ENCODE measurements around the gene SAMD3.
"Not testable (repeated sequence)": the region's sequence is repeated elsewhere in the genome, so short reads cannot be mapped to it uniquely, and the experiment has no call there.

The SAMD3 gene

DNA sequence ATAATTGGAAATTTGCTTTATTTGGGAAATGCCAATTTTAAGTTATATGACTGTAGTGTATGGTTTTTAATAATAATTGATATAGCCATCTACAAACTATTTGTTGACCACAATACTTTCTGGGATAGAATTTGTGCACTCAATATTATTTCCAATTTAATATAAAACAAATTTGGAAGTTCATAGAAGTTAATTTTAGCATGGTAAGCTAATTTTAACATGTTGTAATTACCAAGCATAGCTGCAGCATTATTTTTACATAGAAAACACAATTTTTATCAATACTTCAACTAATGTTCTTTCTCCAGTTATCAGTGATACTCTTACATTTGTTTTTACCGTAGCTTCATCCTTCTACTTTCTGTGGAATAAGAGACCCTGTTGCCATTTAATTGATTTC lies 103.5 kb downstream of the SAMD3 start:
- H3K4me2 ChIP-seq (ENCODE audit: low read length) = no peak overlapping the region
- no peak overlapping the region for H3K9ac ChIP-seq (ENCODE audit: low read depth, low read length)
- H3K9me3 ChIP-seq (replicated peaks; ENCODE audit: low read length) = no peaks in the 10 kb centered on the region
- H3K4me1 ChIP-seq (ENCODE audit: control insufficient read depth, insufficient read depth, low read length) = no peaks in the 10 kb centered on the region
- no peak overlapping the region for H3K4me3 ChIP-seq (ENCODE audit: low read length)
- H3K36me3 ChIP-seq (ENCODE audit: insufficient read depth, low read length) = no peaks in the 10 kb centered on the region
- no peaks in the 10 kb centered on the region for H3K27me3 ChIP-seq (ENCODE audit: control insufficient read depth, insufficient read depth, low read length)

DNA sequence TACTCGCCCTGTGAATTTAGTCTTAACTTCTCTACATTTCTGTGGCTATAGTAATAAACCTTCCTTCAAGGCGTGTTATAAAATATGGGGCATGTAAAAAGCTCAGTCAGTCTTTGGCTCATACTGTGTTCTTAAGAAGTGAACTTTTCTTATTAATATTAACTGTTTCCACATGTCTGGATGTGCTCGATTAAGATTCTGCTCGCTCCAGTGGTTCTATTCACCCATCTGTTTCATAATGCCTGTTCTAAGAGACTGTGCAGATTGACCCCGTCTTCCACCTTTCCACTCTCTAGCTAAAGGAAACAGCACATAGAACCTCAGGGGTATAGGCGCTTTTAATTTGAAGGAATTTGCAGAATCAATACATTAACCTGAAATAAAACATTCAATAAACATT lies 104.5 kb downstream of the SAMD3 start:
- Histone ChIP-seq H3K4me1 (ENCODE audit: control insufficient read depth, insufficient read depth, low read length) (no peaks in the 10 kb centered on the region), H3K27me3 (ENCODE audit: control insufficient read depth, insufficient read depth, low read length) (no peaks in the 10 kb centered on the region), H3K9me3 (replicated peaks; ENCODE audit: low read length) (no peaks in the 10 kb centered on the region), H3K4me3 (ENCODE audit: low read length) (no peak overlapping the region), H3K4me2 (ENCODE audit: low read length) (no peak overlapping the region), H3K9ac (ENCODE audit: low read depth, low read length) (no peak overlapping the region), H3K36me3 (ENCODE audit: insufficient read depth, low read length) (no peaks in the 10 kb centered on the region)

GRCh38 chr6:130117187-130117701 lies 105.5 kb downstream of the SAMD3 start:
- H3K9me3 ChIP-seq (replicated peaks; ENCODE audit: low read length); H3K4me2 ChIP-seq (ENCODE audit: low read length); H3K4me1 ChIP-seq (ENCODE audit: control insufficient read depth, insufficient read depth, low read length); H3K27me3 ChIP-seq (ENCODE audit: control insufficient read depth, insufficient read depth, low read length); H3K36me3 ChIP-seq (ENCODE audit: insufficient read depth, low read length); H3K9ac ChIP-seq (ENCODE audit: low read depth, low read length); H3K4me3 ChIP-seq (ENCODE audit: low read length): not testable (repeated sequence)

GRCh38 chr6:130116273-130116672 lies 106.5 kb downstream of the SAMD3 start:
- Histone ChIP-seq H3K9ac (ENCODE audit: low read depth, low read length) (no peak overlapping the region), H3K4me1 (ENCODE audit: control insufficient read depth, insufficient read depth, low read length) (no peaks in the 10 kb centered on the region), H3K4me3 (ENCODE audit: low read length) (no peak overlapping the region), H3K4me2 (ENCODE audit: low read length) (no peak overlapping the region), H3K9me3 (replicated peaks; ENCODE audit: low read length) (no peaks in the 10 kb centered on the region), H3K36me3 (ENCODE audit: insufficient read depth, low read length) (no peaks in the 10 kb centered on the region), H3K27me3 (ENCODE audit: control insufficient read depth, insufficient read depth, low read length) (no peaks in the 10 kb centered on the region)

GRCh38 chr6:130115036-130115435 lies 107.7 kb downstream of the SAMD3 start:
- H3K4me3 ChIP-seq (ENCODE audit: low read length) = no peak overlapping the region
- no peaks in the 10 kb centered on the region for H3K9me3 ChIP-seq (replicated peaks; ENCODE audit: low read length)
- H3K9ac ChIP-seq (ENCODE audit: low read depth, low read length) = no peak overlapping the region
- no peaks in the 10 kb centered on the region for H3K27me3 ChIP-seq (ENCODE audit: control insufficient read depth, insufficient read depth, low read length)
- no peaks in the 10 kb centered on the region for H3K4me1 ChIP-seq (ENCODE audit: control insufficient read depth, insufficient read depth, low read length)
- no peaks in the 10 kb centered on the region for H3K36me3 ChIP-seq (ENCODE audit: insufficient read depth, low read length)
- H3K4me2 ChIP-seq (ENCODE audit: low read length) = no peak overlapping the region

GRCh38 chr6:130113201-130113710 lies 109.5 kb downstream of the SAMD3 start:
- H3K4me2 ChIP-seq (ENCODE audit: low read length) = no peak overlapping the region
- no peak overlapping the region for H3K9ac ChIP-seq (ENCODE audit: low read depth, low read length)
- H3K36me3 ChIP-seq (ENCODE audit: insufficient read depth, low read length) = no peaks in the 10 kb centered on the region
- no peaks in the 10 kb centered on the region for H3K4me1 ChIP-seq (ENCODE audit: control insufficient read depth, insufficient read depth, low read length)
- no peaks in the 10 kb centered on the region for H3K9me3 ChIP-seq (replicated peaks; ENCODE audit: low read length)
- H3K4me3 ChIP-seq (ENCODE audit: low read length) = no peak overlapping the region
- H3K27me3 ChIP-seq (ENCODE audit: control insufficient read depth, insufficient read depth, low read length) = no peaks in the 10 kb centered on the region

- Histone ChIP-seq H3K4me3 (ENCODE audit: low read length) (no peak overlapping the region), H3K9me3 (replicated peaks; ENCODE audit: low read length) (no peaks in the 10 kb centered on the region), H3K4me1 (ENCODE audit: control insufficient read depth, insufficient read depth, low read length) (no peaks in the 10 kb centered on the region), H3K4me2 (ENCODE audit: low read length) (no peak overlapping the region), H3K27me3 (ENCODE audit: control insufficient read depth, insufficient read depth, low read length) (no peaks in the 10 kb centered on the region), H3K9ac (ENCODE audit: low read depth, low read length) (no peak overlapping the region), H3K36me3 (ENCODE audit: insufficient read depth, low read length) (no peaks in the 10 kb centered on the region)
Observed at GRCh38 chr6:130111031-130111430, 111.7 kb downstream of the SAMD3 start.

GRCh38 chr6:130107710-130108109 lies 115.0 kb downstream of the SAMD3 start:
- Histone ChIP-seq H3K9me3 (replicated peaks; ENCODE audit: low read length) (no peaks in the 10 kb centered on the region), H3K4me2 (ENCODE audit: low read length) (no peak overlapping the region)

DNA sequence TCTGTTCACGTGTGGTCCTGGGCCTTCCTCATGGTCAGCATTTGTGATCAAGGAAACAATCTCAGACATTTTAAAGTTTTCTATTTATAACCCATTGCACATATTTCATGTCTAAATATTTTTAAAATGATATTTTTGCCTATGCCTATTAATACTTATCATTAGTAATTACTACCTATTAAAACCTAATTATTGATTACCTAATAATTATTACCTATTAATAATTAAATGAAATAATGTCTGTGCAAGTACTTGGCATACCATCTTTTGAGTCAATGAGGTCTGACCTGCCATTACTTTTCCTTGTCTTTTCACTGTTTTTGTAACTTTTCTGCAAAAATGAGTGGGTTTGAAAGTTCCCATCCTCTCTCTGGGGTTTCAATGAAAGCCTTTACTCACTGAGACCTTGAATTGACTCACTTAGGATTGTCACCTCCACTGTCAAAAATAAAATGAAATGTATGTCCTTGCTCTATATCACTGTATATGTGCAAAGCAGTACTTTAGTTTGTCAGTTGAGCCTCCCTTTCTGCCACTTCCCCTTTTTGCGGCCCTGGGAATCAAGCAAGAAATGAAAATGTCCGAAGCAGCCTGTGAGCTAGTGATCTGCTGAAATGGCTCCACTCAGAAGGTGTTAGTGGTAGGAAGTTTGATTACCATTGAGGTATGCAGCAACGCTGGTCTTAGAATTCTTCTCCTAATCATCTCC lies 116.6 kb downstream of the SAMD3 start:
- H3K9me3 ChIP-seq (replicated peaks; ENCODE audit: low read length) = no peaks in the 10 kb centered on the region
- H3K27me3 ChIP-seq (ENCODE audit: control insufficient read depth, insufficient read depth, low read length) = no peaks in the 10 kb centered on the region
- no peaks in the 10 kb centered on the region for H3K4me1 ChIP-seq (ENCODE audit: control insufficient read depth, insufficient read depth, low read length)
- H3K4me3 ChIP-seq (ENCODE audit: low read length) = no peak overlapping the region
- no peaks in the 10 kb centered on the region for H3K36me3 ChIP-seq (ENCODE audit: insufficient read depth, low read length)
- H3K9ac ChIP-seq (ENCODE audit: low read depth, low read length) = no peak overlapping the region
- no peak overlapping the region for H3K4me2 ChIP-seq (ENCODE audit: low read length)

More at GRCh38 chr6:130107710-130108109, 115.0 kb downstream of the SAMD3 start:
- H3K36me3 ChIP-seq (ENCODE audit: insufficient read depth, low read length) = no peaks in the 10 kb centered on the region
- no peak overlapping the region for H3K4me3 ChIP-seq (ENCODE audit: low read length)
- no peaks in the 10 kb centered on the region for H3K27me3 ChIP-seq (ENCODE audit: control insufficient read depth, insufficient read depth, low read length)
- H3K9ac ChIP-seq (ENCODE audit: low read depth, low read length) = no peak overlapping the region
- no peaks in the 10 kb centered on the region for H3K4me1 ChIP-seq (ENCODE audit: control insufficient read depth, insufficient read depth, low read length)

DNA sequence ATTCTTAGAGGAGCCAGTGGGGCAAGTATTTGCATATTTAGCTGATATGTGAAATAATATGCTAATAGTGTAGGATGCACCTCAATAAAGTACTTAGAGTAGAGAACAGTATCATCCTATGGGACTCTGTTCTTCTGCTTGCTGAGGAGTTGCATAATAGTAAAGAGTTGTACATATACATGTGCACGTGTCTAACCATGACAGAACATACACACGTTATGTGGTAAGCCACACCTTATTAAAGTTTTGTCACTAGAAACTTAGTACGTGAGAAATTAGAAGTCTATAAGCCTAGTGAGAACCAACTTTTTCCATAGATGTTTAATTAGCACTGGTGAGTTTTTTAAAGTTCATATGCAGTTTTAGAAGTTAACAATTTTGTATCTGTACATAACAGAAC lies 123.6 kb downstream of the SAMD3 start:
- no peaks in the 10 kb centered on the region for H3K4me1 ChIP-seq (ENCODE audit: control insufficient read depth, insufficient read depth, low read length)
- H3K9me3 ChIP-seq (replicated peaks; ENCODE audit: low read length) = no peaks in the 10 kb centered on the region
- no peaks in the 10 kb centered on the region for H3K27me3 ChIP-seq (ENCODE audit: control insufficient read depth, insufficient read depth, low read length)
- no peak overlapping the region for H3K4me2 ChIP-seq (ENCODE audit: low read length)
- H3K9ac ChIP-seq (ENCODE audit: low read depth, low read length) = no peak overlapping the region
- no peaks in the 10 kb centered on the region for H3K36me3 ChIP-seq (ENCODE audit: insufficient read depth, low read length)
- no peak overlapping the region for H3K4me3 ChIP-seq (ENCODE audit: low read length)

- H3K4me3 ChIP-seq (ENCODE audit: low read length) = no peak overlapping the region
- no peak overlapping the region for H3K9ac ChIP-seq (ENCODE audit: low read depth, low read length)
- peaks cover 3% of the 10 kb centered on the region for H3K36me3 ChIP-seq (ENCODE audit: insufficient read depth, low read length)
Observed at GRCh38 chr6:130098317-130098716, 124.4 kb downstream of the SAMD3 start.

More at GRCh38 chr6:130098317-130098716, 124.4 kb downstream of the SAMD3 start:
- no peaks in the 10 kb centered on the region for H3K9me3 ChIP-seq (replicated peaks; ENCODE audit: low read length)
- no peaks in the 10 kb centered on the region for H3K4me1 ChIP-seq (ENCODE audit: control insufficient read depth, insufficient read depth, low read length)
- no peak overlapping the region for H3K4me2 ChIP-seq (ENCODE audit: low read length)
- no peaks in the 10 kb centered on the region for H3K27me3 ChIP-seq (ENCODE audit: control insufficient read depth, insufficient read depth, low read length)

Data from skeletal muscle satellite cell (primary cell).